Neural cell (in vitro differentiated cells): ENCODE data around the gene ZFR2. TPM values are rescaled to one million over a fixed set of nuclear protein-coding genes. Genes with fewer than 3 reads are reported as not detected.

Experiments
- H2AFZ ChIP-seq: fragments of 200-600, 300-800 bp; sonication (generic), shearing (Covaris generic); 2 replicates; pipeline ENCODE4 v1.6.0; 2014; ENCODE audit warnings: low read depth, mild to moderate bottlenecking, antibody characterized with exemption, low read length, moderate library complexity
- H3F3A ChIP-seq: fragments of 200-600 bp; shearing (Covaris generic); 2 replicates; pipeline ENCODE4 v1.6.1; 2016; ENCODE audit warnings: mild to moderate bottlenecking, moderate library complexity, mixed read lengths, antibody characterized with exemption, low read length; ENCODE audit not compliant: insufficient read depth, poor library complexity, severe bottlenecking
- H3K27ac ChIP-seq: fragments of 200-600, 300-800 bp; sonication (generic), shearing (Covaris generic); 2 replicates; pipeline ENCODE4 v1.5.1; 2014; ENCODE audit warnings: mild to moderate bottlenecking, low read length, moderate library complexity
- H3K27me3 ChIP-seq: fragments of 300-800, 200-600 bp; sonication (generic), shearing (Covaris generic); 2 replicates; pipeline ENCODE4 v1.6.0; 2014; ENCODE audit warnings: mild to moderate bottlenecking, low read depth, low read length, moderate library complexity; ENCODE audit not compliant: insufficient read depth
- H3K36me3 ChIP-seq: fragments of 300-800, 200-600 bp; sonication (generic), shearing (Covaris generic); 2 replicates; pipeline ENCODE4 v1.5.1; 2014; ENCODE audit warnings: mild to moderate bottlenecking, antibody characterized with exemption, low read length, moderate library complexity; ENCODE audit not compliant: insufficient read depth
- H3K4me2 ChIP-seq: fragments of 300-800, 200-600 bp; sonication (generic), shearing (Covaris generic); 2 replicates; pipeline ENCODE4 v1.6.0; 2014; ENCODE audit warnings: mild to moderate bottlenecking, low read length
- H3K4me3 ChIP-seq: fragments of 300-800, 200-600 bp; sonication (generic), shearing (Covaris generic); 2 replicates; pipeline ENCODE4 v1.5.1; 2014; ENCODE audit warnings: mild to moderate bottlenecking, low read length, moderate library complexity
- H3K79me2 ChIP-seq: fragments of 200-600 bp; shearing (Covaris generic); replicated peaks from 2 replicates; pipeline ENCODE4 v1.6.0; 2014; ENCODE audit warnings: mild to moderate bottlenecking, low read length, moderate library complexity; ENCODE audit not compliant: insufficient read depth
- H3K9ac ChIP-seq: fragments of 300-800, 200-600 bp; sonication (generic), shearing (Covaris generic); 2 replicates; pipeline ENCODE4 v1.6.1; 2016; ENCODE audit warnings: mild to moderate bottlenecking, low read length, mixed read lengths
- H3K9me2 ChIP-seq: fragments of 200-600 bp; shearing (Covaris generic); 2 replicates; pipeline ENCODE4 v1.6.1; 2016; ENCODE audit warnings: mild to moderate bottlenecking, low read length, mixed read lengths; ENCODE audit not compliant: insufficient read depth
- H3K9me3 ChIP-seq: fragments of 200-600, 300-800 bp; sonication (generic), shearing (Covaris generic); 2 replicates; pipeline ENCODE4 v1.6.1; 2016; ENCODE audit warnings: mild to moderate bottlenecking, mixed run types, low read length, moderate library complexity, mixed read lengths
- H4K20me1 ChIP-seq: fragments of 200-600 bp; shearing (Covaris generic); 2 replicates; pipeline ENCODE4 v1.6.1; 2016; ENCODE audit warnings: mild to moderate bottlenecking, mixed run types; ENCODE audit not compliant: insufficient read depth
- EP300 ChIP-seq: fragments of 450-650 bp; conservative IDR thresholded peaks from 2 replicates; pipeline ENCODE4 v1.6.1; 2014; ENCODE audit warnings: antibody characterized with exemption, mild to moderate bottlenecking, moderate library complexity; ENCODE audit not compliant: poor library complexity, severe bottlenecking
- EZH2 ChIP-seq: fragments of 200-600, 300-800 bp; shearing (Covaris generic), sonication (generic); IDR thresholded peaks from 2 replicates; pipeline ENCODE4 v1.6.1; 2014; ENCODE audit warnings: antibody characterized with exemption, low read length, borderline replicate concordance, mild to moderate bottlenecking; ENCODE audit not compliant: insufficient read depth, poor library complexity, severe bottlenecking
- MXI1 ChIP-seq: fragments of 450-650 bp; conservative IDR thresholded peaks from 2 replicates; pipeline ENCODE4 v1.6.1; 2014; ENCODE audit warnings: antibody characterized with exemption, mild to moderate bottlenecking; ENCODE audit not compliant: poor library complexity, severe bottlenecking
- POLR2AphosphoS5 ChIP-seq: IDR thresholded peaks from 2 replicates; pipeline ENCODE4 v1.6.1; 2012
- RAD21 ChIP-seq: fragments of 450-650 bp; conservative IDR thresholded peaks from 2 replicates; pipeline ENCODE4 v1.6.1; 2014; ENCODE audit warnings: antibody characterized with exemption, mild to moderate bottlenecking, moderate library complexity
- SMC3 ChIP-seq: fragments of 450-650 bp; conservative IDR thresholded peaks from 2 replicates; pipeline ENCODE4 v1.6.1; 2014; ENCODE audit warnings: antibody characterized with exemption, mild to moderate bottlenecking, moderate library complexity; ENCODE audit not compliant: poor library complexity
- TAF1 ChIP-seq: IDR thresholded peaks from 2 replicates; pipeline ENCODE4 v1.6.1; 2012; ENCODE audit warnings: low read depth
- polyA plus RNA-seq: library from polyadenylated mRNA; depleted of rRNA; stranded (reverse); fragments of >200 nt; gene quantifications from 2 replicates; pipeline ENCODE4 v1.2.3, GENCODE V29; 2014
- TF ChIP-seq, protein P1 (sequence below): IDR thresholded peaks from 2 replicates; pipeline ENCODE4 v1.6.1; 2012; ENCODE audit warnings: borderline replicate concordance
- TF ChIP-seq, protein P2 (sequence below): fragments of 450-650 bp; IDR thresholded peaks from 2 replicates; pipeline ENCODE4 v1.5.1; 2014; ENCODE audit warnings: antibody characterized with exemption, mild to moderate bottlenecking, moderate library complexity; ENCODE audit not compliant: poor library complexity, severe bottlenecking

Gene ZFR2
- polyA plus RNA-seq, 1 donor from 2014 or later = 9.0 TPM

DNA sequence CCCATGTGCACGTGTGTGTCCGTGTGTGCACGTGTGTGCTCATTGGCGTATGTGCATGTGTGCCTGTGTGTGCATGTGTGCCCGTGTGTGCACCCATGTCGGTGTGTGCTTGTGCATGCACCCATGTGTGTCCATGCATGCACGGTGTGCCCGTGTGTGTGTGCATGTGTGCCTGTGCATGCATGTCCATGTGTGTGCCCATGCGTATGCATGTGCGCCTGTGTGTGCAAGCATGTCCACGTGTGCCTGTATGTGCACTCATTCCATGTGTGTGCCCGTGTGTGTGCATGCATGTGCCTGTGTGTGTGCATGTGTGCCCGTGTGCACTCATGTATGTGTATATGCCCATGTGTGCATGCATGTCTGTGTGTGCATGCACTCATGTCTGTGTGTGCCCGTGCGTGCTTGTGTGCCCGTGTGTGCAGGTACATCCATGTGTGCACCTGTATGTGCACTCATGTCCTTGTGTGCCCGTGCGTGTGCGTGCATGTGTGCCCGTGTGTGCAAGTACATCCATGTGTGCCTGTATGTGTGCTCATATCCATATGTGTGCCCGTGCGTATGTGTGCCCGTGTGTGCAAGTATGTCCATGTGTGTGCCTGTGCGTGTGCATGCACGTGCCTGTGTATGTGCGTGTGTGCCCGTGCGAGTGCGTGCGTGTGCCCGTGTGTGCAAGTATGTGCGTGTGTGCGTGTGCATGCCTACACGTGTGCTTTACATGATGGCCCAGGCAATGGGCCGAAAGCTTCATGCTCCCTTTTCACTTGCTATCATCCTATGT, 61.1 kb downstream of the ZFR2 start:
- Histone ChIP-seq H3K9ac (no peak overlapping the region), H3K4me3 (no peak overlapping the region), H3K9me2 (no peaks in the 10 kb centered on the region), H2AFZ (no peak overlapping the region), H3K79me2 (no peaks in the 10 kb centered on the region), H3K27me3 (no peaks in the 10 kb centered on the region), H3F3A (no peaks in the 10 kb centered on the region), H3K9me3 (no peaks in the 10 kb centered on the region), H3K27ac (no peak overlapping the region), H4K20me1 (no peaks in the 10 kb centered on the region), H3K36me3 (no peaks in the 10 kb centered on the region), H3K4me2 (no peak overlapping the region)
- TF ChIP-seq EZH2 = no peak
- no peak for TF ChIP-seq MXI1
- TF ChIP-seq, protein P1, sequence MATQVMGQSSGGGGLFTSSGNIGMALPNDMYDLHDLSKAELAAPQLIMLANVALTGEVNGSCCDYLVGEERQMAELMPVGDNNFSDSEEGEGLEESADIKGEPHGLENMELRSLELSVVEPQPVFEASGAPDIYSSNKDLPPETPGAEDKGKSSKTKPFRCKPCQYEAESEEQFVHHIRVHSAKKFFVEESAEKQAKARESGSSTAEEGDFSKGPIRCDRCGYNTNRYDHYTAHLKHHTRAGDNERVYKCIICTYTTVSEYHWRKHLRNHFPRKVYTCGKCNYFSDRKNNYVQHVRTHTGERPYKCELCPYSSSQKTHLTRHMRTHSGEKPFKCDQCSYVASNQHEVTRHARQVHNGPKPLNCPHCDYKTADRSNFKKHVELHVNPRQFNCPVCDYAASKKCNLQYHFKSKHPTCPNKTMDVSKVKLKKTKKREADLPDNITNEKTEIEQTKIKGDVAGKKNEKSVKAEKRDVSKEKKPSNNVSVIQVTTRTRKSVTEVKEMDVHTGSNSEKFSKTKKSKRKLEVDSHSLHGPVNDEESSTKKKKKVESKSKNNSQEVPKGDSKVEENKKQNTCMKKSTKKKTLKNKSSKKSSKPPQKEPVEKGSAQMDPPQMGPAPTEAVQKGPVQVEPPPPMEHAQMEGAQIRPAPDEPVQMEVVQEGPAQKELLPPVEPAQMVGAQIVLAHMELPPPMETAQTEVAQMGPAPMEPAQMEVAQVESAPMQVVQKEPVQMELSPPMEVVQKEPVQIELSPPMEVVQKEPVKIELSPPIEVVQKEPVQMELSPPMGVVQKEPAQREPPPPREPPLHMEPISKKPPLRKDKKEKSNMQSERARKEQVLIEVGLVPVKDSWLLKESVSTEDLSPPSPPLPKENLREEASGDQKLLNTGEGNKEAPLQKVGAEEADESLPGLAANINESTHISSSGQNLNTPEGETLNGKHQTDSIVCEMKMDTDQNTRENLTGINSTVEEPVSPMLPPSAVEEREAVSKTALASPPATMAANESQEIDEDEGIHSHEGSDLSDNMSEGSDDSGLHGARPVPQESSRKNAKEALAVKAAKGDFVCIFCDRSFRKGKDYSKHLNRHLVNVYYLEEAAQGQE = no peak
- no peak for TF ChIP-seq EP300
- TF ChIP-seq SMC3 = no peak
- TF ChIP-seq RAD21 = no peak
- no peak for TF ChIP-seq TAF1
- no peak for TF ChIP-seq POLR2AphosphoS5
- TF ChIP-seq, protein P2, sequence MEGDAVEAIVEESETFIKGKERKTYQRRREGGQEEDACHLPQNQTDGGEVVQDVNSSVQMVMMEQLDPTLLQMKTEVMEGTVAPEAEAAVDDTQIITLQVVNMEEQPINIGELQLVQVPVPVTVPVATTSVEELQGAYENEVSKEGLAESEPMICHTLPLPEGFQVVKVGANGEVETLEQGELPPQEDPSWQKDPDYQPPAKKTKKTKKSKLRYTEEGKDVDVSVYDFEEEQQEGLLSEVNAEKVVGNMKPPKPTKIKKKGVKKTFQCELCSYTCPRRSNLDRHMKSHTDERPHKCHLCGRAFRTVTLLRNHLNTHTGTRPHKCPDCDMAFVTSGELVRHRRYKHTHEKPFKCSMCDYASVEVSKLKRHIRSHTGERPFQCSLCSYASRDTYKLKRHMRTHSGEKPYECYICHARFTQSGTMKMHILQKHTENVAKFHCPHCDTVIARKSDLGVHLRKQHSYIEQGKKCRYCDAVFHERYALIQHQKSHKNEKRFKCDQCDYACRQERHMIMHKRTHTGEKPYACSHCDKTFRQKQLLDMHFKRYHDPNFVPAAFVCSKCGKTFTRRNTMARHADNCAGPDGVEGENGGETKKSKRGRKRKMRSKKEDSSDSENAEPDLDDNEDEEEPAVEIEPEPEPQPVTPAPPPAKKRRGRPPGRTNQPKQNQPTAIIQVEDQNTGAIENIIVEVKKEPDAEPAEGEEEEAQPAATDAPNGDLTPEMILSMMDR = no peak

DNA sequence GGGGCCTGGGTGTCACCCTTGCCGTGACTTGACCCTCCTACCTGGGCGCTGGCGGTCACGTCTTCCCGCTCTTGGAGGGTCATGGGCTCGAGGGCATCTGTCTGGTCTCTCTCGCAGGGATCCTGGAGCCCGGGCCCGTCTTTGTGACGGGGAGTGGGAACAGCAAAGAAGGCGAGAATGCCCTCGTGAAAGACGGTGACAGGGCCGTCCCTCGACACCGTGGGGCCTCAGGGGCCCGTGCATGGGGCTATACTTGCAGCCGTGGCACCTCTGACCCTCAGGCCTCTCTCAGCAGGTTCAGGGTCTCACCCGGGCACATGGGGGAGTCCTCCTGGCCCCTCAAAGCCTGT, 61.7 kb downstream of the ZFR2 start:
- H3K9me2 ChIP-seq = no peaks in the 10 kb centered on the region
- H3K27ac ChIP-seq = no peak overlapping the region
- no peak overlapping the region for H3K9ac ChIP-seq
- H2AFZ ChIP-seq = no peak overlapping the region
- H3K9me3 ChIP-seq = no peaks in the 10 kb centered on the region
- H3K27me3 ChIP-seq = peaks cover 3% of the 10 kb centered on the region
- no peaks in the 10 kb centered on the region for H3K36me3 ChIP-seq
- no peak overlapping the region for H3K4me3 ChIP-seq
- TF ChIP-seq, protein P1 = no peak
- TF ChIP-seq POLR2AphosphoS5 (no peak), TAF1 (no peak), SMC3 (no peak), RAD21 (no peak), MXI1 (no peak), EZH2 (no peak), EP300 (no peak)
- TF ChIP-seq, protein P2 = no peak
- H3K79me2 ChIP-seq = no peaks in the 10 kb centered on the region
- no peaks in the 10 kb centered on the region for H3F3A ChIP-seq
- no peak overlapping the region for H3K4me2 ChIP-seq
- H4K20me1 ChIP-seq = no peaks in the 10 kb centered on the region
